Globus pallidus (tissue), 1 donor: Measurements from ENCODE around the gene IFI16.

ENCODE experiments used
- DNase-seq: peaks from one replicate; pipeline ENCODE4 v3.0.0-alpha.2; 2015; ENCODE audit warnings: low spot score

Gene IFI16

GRCh38 chr1:159066108-159066507 lies 56.4 kb downstream of the IFI16 start:
- DNase-seq: no peak

GRCh38 chr1:159067699-159068621 lies 58.3 kb downstream of the IFI16 start:
- peak; percentile 43 for DNase-seq

GRCh38 chr1:159068886-159069285 lies 59.2 kb downstream of the IFI16 start:
- DNase-seq: no peak

- peak; percentile 60 for DNase-seq
These were observed 62.4 kb downstream of the IFI16 start for GRCh38 chr1:159071970-159072582.

- no peak for DNase-seq
These were observed 66.9 kb downstream of the IFI16 start, which contains the start of gene AIM2 for GRCh38 chr1:159076438-159077119. AIM2 (minus strand) TSS chr1:159076766; CDS start chr1:159073499, 3,267 bp downstream.

- no peak for DNase-seq
These were observed 67.6 kb downstream of the IFI16 start for GRCh38 chr1:159077120-159077961.

- no peak for DNase-seq
These were observed 69.8 kb downstream of the IFI16 start for GRCh38 chr1:159079525-159079924.

- no peak for DNase-seq
These were observed 71.9 kb downstream of the IFI16 start for GRCh38 chr1:159081626-159082025.

- no peak for DNase-seq
These were observed 73.3 kb downstream of the IFI16 start for GRCh38 chr1:159083013-159083412.

- DNase-seq: no peak
These were observed 74.4 kb downstream of the IFI16 start for GRCh38 chr1:159084152-159084551.

- DNase-seq: no peak
These were observed 75.2 kb downstream of the IFI16 start for GRCh38 chr1:159084867-159085266.

GRCh38 chr1:159088050-159088449 lies 78.3 kb downstream of the IFI16 start:
- DNase-seq: no peak

GRCh38 chr1:159088546-159089183 lies 79.0 kb downstream of the IFI16 start:
- DNase-seq: no peak

GRCh38 chr1:159089184-159089791 lies 79.6 kb downstream of the IFI16 start:
- DNase-seq: no peak

GRCh38 chr1:159090286-159091179 lies 80.8 kb downstream of the IFI16 start:
- DNase-seq: no peak

GRCh38 chr1:159091180-159091560 lies 81.5 kb downstream of the IFI16 start:
- no peak for DNase-seq

GRCh38 chr1:159091607-159092031 lies 81.9 kb downstream of the IFI16 start:
- DNase-seq: no peak

- DNase-seq: no peak
These were observed 82.5 kb downstream of the IFI16 start for GRCh38 chr1:159092036-159092760.

GRCh38 chr1:159098596-159098995 lies 88.9 kb downstream of the IFI16 start:
- DNase-seq: no peak
